Measurements from ENCODE around the gene KLHL36.

GRCh38 chr16:84700446-84701300 is 52.4 kb downstream of the KLHL36 start:
- TF ChIP-seq SP1 (CRISPR knock-in tag; conservative IDR thresholded peaks at IDR 0.05) (no peak), NFYB (CRISPR knock-in tag; conservative IDR thresholded peaks at IDR 0.05; ENCODE audit: low read depth) (no peak), HMGXB4 (CRISPR knock-in tag; IDR thresholded peaks at IDR 0.05) (no peak), ETV6 (CRISPR knock-in tag; IDR thresholded peaks at IDR 0.05) (no peak), TCF7 (CRISPR knock-in tag; IDR thresholded peaks at IDR 0.05; ENCODE audit: low read depth) (no peak), KAT7 (CRISPR knock-in tag; IDR thresholded peaks at IDR 0.05; ENCODE audit: borderline replicate concordance) (no peak), NR1H2 (CRISPR knock-in tag; IDR thresholded peaks at IDR 0.05) (no peak), ZNF138 (CRISPR knock-in tag; conservative IDR thresholded peaks at IDR 0.05) (no peak), MYBL2 (CRISPR knock-in tag; IDR thresholded peaks at IDR 0.05) (no peak)
- TF ChIP-seq, protein P1, sequence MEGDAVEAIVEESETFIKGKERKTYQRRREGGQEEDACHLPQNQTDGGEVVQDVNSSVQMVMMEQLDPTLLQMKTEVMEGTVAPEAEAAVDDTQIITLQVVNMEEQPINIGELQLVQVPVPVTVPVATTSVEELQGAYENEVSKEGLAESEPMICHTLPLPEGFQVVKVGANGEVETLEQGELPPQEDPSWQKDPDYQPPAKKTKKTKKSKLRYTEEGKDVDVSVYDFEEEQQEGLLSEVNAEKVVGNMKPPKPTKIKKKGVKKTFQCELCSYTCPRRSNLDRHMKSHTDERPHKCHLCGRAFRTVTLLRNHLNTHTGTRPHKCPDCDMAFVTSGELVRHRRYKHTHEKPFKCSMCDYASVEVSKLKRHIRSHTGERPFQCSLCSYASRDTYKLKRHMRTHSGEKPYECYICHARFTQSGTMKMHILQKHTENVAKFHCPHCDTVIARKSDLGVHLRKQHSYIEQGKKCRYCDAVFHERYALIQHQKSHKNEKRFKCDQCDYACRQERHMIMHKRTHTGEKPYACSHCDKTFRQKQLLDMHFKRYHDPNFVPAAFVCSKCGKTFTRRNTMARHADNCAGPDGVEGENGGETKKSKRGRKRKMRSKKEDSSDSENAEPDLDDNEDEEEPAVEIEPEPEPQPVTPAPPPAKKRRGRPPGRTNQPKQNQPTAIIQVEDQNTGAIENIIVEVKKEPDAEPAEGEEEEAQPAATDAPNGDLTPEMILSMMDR (IDR thresholded peaks at IDR 0.05): no peak
- TF ChIP-seq, protein P2, sequence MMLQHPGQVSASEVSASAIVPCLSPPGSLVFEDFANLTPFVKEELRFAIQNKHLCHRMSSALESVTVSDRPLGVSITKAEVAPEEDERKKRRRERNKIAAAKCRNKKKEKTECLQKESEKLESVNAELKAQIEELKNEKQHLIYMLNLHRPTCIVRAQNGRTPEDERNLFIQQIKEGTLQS (CRISPR knock-in tag; conservative IDR thresholded peaks at IDR 0.05): no peak
- TF ChIP-seq, protein P3, sequence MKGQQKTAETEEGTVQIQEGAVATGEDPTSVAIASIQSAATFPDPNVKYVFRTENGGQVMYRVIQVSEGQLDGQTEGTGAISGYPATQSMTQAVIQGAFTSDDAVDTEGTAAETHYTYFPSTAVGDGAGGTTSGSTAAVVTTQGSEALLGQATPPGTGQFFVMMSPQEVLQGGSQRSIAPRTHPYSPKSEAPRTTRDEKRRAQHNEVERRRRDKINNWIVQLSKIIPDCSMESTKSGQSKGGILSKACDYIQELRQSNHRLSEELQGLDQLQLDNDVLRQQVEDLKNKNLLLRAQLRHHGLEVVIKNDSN (CRISPR knock-in tag; IDR thresholded peaks at IDR 0.05): no peak
